NCI-H2081 (cell line): ENCODE results near the gene MPST.
A peak's percentile ranks its signal among the peaks of the same experiment; 100 is the strongest.
"Not testable (repeated sequence)": the region's sequence is repeated elsewhere in the genome, so short reads cannot be mapped to it uniquely, and the experiment has no call there.

Experiments
- DNase-seq, 2 experiments: peaks; one replicate each; lab custom pipeline; 2025; lab: John Stamatoyannopoulos, UW

The MPST gene

DNA sequence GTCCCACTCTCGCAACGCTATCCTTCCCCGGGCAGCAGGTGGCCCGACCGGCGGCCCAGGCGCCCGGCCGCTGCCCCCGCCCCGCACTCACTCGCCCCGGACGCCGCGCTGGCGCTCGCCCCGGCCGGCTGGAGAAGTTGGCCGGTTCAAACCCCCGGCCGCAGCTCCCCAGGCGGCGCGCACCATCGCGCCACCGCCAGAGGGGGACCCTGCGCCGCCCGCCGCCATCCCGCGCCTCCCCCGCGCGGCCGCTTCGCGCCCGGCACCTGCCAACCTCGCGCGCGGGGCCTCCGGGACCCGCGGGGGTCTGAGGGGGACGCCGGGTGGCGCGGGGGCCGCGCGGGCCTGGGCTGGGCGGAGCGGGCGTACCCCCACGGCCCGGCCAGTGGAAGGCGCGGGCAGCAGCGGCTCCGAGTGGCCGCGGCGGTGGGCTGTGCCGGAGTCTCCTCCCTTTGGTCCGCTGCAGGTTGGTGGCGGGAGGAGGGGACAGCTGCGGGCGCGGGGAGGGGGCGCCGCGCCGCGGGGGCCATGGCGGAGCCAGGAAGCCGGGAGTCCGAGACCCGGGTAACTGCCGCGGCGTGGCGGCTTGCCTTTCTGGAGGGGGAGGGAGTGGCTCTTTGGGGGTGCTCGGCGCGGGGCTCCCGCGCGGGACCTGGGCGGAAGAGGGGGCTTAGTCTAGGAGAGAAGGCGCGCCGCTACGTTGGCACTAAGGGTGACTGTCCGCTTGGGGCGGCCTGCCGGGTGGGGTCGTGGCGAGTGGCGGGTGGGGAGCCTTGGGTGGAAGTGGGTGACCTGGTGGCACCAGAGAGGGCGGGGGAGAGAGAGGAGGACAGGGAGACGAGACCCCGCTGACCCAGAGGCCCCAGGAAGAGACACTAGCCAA, at the start of gene MPST, which contains the start of gene TST:
Gene MPST (plus strand): TSS at position 434 of the 883 bp plus-strand sequence. CDS start 95 bp downstream, at position 529.
Gene TST (minus strand): TSS at position 139 of the 883 bp plus-strand sequence. CDS start 715 bp downstream, outside the sequence.
- peak; percentile 58 to 70 for DNase-seq

DNA sequence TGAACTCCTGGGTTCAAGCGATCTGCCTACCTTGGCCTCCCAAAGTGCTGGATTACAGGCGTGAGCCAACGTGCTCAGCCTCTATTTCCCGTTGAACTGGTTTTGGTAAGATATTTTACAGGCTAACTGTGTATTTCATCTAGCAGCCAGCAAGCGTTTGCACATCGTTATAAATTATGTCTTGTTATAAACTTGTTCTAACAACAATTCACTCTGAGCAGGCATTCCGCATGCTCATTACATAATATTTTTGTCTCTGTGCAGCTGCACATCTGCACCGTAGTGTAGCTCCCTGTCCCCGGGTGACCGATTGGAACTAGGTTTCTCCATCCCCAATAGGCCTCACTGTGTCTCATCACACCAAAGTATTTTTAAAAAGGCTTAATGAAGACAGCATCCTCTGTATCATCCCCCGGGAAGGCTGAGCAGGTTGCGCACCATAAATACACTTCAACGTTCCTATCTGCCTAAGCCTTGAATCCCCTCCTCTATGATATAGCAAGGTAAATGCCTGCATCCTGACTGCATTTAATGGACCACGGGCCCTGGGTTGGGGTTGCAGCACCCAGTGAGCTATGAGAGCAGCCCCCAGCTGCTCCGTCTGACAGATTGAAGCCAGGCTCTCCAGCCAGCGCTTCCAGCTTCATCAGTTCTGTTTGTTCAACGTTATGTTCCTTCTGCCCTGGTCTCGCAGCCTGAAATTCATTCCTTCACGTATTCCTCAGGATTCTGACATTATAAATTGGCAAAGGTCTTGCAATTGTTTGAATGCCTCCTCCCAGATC, 48.0 kb upstream of the MPST start:
- no peak for DNase-seq

DNA sequence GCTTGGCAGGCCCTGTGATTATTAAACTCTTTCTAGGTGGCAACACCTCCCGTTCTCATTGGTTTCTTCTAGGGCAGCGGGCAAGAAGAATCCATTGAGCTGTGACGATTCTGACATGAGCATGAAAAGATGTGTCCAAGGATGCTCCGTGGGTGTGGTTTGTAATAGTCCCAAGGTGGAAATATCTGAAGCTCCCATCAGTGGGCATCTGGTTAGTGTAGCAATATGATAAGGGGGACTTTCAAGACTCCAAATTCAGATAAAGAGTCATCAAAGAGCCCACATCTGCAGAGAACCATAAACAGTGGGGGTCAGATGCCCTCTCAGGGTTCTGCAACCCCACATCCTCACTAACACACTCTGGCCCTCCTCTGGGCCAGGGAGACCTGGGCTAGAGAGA, 42.9 kb upstream of the MPST start:
- DNase-seq = no peak

DNA sequence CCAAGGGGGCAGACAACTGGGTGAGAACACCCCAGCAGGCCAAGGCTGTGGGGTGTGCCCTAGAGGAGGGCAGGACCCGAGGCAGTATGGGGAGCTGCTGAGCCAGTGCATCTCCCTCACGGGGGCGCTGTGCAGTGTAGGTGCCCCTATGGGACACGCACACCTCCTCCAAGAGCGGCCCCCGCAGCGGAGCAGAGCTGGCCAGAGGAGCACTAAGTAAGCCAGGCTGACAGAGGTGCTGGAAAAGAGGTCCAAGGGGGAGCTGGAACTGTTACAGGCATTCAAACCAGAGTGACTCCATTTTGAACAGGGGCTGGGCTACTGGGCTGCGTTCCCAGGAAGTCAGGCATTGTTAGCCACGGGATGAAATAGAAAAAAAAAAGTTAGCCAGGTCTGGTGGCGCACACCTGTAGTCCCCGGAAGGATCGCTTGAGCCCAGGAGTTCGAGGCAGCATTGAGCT, 42.1 kb upstream of the MPST start:
- DNase-seq = peak; percentile 24 to 39

DNA sequence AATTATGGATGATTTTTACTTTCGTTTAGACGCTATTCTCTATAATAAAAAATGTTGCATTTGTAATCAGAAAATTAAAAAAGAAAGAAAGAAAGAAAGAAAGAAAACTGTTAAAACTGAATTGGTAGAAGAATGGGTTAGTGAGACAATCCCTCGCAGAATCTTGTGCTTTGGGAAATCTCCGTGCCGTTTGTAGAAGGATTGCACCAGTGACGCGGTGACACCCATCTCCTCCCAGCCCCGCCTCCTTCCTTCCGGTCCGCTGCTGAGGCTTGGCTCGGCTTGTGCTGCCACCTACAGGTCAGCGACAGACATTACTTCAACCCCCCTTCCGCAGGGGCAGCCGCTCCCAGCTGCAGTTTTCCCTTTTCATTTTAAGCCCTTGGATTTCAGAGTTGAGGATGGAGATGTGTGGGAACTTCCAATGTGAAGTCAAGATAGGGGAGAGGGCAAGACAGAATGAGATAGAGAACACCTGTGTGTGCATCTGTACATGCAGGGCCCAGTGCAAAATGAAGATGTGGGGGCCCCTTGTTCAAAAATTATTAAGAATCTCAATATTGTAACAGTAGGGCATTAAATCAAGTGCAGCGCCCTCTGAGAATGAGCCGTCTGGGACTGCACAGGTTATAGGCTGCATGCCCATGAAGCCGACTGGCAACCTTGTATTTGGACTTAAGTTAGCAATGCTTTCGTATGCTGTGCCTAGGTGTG, 41.4 kb upstream of the MPST start:
- DNase-seq = peak; percentile 74 to 81

DNA sequence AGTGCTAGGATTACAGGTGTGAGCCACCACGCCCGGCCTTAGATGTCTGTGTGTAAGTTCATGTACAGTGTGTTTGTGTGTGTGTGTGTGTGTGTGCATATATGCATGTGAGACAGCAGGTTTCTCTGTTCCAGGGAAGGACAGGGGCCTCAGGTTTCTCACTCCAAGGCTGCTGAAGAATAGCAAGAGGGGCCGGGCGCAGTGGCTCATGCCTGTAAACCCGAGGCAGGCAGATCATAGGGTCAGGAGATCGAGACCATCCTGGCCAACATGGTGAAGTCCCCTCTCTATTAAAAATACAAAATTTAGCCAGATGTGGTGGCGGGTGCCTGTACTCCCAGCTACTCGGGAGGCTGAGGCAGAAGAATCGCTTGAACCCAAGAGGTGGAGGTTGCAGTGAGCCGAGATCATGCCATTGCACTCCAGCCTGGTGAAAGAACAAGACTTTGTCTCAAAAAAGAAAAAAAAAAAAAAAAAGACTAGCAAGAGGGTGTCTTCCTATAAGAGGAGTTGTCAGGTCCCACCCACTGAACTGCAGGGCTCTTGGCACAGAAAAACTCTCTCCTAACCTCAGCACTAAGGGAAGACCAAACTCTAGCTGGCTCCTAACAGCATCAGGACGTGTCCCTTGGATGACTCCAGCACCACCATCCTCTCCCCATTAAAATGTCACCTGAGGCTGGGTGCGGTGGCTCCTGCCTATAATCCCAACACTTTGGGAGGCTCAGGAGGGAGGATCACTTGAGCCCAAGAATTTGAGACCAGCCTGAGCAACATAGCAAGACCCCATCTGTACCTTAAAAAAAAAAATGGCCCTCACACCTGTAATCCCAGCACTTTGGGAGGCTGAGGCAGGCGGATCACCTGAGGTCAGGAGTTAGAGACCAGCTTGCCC, 40.3 kb upstream of the MPST start:
- no peak for DNase-seq

DNA sequence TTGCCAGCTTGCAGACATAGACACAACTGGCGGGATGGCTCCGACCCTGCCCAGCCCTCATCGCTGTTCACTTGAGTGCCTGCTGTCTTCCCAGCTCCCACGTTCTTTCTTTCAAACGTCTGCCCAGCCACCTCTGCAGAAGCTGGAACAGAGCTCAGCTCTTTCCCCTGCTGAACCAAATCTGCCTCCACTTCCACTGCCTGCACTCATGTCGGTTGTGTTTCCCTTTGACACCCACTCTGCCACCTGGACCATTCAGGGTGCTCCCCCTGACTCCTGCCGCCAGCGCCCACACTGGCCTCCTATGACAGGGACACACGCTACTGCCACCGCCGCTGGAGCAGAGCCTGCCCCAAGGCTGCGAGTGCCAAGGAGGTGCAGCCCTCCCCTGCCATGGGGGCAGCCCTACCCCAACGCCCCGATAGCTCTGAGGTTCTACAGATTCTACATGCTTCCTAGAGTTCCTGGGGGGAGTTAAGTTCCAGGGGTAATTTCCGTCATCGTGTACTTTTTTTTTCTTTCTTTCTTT, 38.2 kb upstream of the MPST start:
- DNase-seq = no peak

DNA sequence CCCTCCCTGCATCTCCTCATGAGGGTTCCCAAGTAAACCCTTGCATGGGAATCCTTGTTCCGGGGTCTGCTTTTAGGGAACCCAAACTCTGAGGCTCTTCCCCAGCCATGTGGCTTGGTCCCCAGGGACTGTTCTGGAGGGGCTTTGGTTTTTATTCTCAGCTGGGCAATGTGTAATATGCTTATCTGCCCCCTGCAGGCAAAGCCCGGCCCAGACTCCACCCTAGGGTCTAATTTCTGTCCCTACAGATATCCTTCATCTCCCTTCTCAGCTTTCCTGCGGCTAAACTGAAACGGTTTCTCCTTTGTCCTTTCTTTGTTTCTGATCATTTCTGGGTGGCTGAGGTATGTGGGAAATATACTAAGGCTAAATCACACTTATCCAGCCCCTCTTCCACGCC, 37.4 kb upstream of the MPST start:
- DNase-seq = no peak

DNA sequence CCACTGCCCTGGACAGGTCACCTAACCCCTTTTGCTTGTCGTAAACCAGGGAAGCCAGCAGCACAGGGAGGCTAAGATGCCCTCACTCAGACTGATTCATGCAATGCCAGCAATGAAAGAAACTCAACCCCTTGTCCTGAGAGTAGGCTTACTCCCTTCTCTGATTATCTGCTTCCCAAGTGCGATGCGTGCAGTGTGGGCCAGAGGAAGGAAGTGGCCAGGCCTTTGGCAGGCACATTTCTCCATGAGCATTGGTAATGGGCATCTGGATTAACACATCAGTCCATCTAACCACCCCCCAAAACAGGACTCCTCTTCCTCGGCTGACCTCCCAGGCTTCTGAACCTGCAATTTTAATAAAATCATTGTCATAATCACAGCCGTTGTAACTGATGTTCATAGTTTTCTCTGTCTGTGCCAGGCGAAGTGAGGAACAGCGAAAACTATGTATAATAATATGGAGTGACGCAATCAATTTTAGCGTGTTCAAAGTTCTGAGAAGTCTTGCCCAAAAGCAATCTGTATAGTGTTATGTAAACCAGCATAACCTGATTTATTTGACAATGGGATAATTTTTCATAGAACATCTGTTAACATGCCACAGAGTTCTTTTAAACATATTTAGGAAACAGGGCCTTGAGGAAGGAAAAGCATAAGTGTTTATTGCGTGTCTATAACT, 34.2 kb upstream of the MPST start:
- DNase-seq = no peak

DNA sequence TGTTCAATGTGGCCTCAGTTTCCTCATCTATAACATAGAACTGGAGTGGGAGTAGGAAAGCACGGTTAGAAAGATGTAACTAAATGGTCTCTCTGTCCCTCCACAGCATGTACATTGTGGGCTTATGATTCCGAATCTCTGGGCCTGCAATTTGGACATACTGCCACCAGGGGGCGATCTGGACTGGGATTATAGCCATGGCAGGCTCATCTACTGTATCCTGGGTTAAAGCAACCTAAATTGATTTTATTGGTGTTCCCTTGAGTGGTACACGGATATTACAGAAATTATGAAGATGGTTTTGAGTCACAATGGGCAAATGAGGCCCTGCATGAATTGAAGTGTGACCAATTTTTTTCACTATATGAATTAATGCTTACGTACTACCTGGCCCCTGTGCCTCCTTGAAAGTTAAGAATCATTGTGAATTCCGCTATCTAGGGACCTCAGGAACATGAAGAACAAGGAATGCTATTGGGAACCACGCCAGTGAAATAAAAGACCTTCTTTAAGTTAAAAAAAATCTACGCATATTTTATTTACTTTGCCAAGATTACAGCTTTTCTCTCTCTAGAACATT, 33.2 kb upstream of the MPST start:
- no peak for DNase-seq

DNA sequence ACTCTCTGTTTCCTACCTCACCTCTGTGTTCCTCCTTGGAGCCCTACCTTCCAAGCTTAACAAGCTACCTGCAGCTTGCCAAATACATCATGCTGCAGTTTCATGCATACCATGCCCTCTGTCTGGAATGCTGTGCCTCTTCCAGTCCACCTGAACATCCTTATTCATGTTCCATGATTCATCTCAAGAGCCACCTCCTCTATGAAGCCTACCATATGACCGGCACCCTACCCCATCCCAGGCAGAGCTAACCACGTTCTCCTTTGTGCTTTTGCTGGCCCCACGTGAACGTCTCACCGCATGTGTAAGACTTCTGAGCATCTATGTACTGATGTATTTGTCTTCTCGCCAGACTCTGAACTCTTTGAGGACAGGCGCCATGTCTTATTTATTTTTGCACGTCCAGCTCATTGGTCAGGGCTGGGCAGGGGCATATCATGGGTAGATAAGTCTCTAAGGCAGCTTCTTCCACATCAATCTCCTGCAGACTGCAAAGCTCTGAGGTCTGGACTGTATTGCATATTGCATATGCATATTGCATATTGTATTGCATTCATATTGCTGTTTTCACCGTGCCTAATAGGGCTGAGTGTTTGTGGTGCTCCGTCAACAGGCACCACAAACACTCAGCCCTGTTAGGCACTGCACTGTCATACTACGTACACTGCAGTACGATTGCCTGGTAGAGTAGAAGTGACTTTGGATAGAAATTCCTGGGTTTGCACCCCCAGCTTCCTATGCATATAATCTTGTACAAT, 31.3 kb upstream of the MPST start:
- no peak for DNase-seq

DNA sequence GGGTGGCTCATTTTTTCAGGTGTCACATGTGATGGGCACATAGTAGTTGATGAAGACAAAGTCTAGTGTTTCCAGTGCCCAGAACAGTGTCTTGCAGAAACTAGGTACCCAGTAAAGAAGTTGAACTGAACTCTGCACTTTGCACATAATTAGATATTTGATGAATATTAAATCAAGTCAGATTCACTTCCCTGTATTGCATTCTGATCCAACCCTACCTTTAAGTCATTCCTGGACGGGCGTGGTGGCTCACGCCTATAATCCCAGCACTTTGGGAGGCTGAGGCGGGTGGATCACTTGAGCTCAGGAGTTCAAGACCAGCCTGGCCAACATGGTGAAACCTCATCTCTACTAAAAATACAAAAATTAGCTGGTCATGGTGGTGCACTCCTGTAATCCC, 30.5 kb upstream of the MPST start:
- not testable (repeated sequence) for DNase-seq

DNA sequence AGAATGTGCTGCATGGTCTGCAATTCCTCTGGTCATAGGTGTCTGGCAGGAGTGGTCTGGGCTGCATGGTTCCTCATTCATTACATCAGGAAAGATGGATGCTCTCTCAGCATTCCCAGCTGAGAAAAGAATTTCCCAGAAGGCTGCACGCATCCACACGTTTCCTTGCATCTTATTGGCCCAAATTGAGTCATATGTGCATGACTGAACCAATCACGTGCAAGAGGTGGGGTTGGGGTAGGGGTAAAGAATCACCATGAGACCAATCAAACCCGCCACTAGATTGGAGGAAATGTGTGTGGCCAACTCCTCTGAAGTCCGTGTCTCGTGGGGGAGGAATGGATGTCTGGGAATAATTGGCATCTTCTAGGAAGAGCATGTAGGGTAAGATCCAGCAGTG, 29.1 kb upstream of the MPST start:
- no peak for DNase-seq

DNA sequence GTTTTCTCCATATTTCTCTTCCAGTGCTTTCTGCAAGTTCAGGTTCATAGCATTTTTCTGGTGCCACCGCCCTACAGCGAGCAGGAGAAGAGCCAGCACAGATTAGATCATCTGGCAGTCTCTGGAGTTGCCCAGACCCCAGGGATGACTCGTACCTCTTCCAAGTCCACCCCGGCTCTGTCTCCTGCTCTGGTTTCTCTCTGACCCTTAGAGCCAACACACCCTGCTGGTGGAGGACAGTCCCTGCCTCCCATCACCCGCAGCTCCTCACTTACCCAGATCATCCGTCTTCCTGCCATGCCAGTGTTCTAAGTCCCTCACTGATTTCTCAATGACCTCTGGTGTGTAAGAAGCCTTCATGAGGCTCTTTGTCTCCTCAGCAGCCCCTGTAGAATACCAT, 28.3 kb upstream of the MPST start:
- no peak for DNase-seq

DNA sequence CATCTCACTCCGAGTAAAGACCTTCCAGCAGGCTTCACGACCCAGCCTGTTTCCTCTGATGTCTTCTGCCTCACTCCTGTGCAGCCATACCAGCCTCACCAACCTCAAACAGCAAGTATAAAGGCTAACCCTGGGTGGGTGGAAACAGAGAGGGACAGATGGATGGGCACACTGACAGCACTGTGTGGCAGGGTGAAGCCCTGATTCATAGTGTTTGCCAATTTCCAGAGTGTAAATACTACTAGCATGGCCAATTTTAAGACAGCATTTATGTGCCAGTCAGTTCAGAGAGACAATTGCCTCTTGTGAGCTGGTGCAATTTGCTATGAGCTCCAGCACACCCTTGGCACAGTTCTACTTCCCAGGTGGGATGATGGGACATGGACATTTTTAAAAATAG, 21.8 kb upstream of the MPST start:
- DNase-seq = peak in 1 of 2 experiments; percentile 6

DNA sequence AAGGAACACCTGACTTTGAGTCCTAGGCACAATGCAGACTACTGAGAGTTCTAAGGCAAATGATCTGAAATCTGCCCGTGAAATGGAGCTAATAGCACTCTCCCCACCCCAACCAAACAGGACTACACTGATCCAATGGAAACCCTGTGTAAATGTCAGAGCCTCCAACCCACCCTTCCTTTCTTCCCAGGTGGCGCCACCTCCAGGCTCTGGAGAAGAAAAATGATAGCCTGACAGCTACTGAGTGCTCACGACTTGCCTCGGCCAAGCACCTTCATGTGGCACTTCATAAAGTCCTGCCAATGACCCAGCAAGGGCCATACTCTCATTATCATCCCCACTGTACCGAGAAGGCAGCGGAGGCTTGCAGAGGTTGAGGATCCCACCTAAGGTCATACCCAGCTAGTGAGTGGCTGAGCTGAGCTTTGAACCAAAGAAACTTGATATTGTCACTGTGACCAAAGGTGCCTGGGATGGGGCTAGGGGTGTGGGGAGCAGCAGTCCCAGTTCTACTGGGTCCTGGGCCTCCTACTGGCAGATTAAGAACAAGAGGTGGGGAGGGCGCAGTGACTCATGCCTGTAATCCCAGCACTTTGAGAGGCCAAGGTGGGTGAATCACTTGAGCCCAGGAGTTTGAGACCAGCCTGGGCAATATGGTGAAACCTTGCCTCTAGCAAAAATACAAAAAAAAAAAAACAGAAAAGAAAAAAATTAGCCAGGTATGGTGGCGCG, 20.8 kb upstream of the MPST start:
- DNase-seq = no peak

DNA sequence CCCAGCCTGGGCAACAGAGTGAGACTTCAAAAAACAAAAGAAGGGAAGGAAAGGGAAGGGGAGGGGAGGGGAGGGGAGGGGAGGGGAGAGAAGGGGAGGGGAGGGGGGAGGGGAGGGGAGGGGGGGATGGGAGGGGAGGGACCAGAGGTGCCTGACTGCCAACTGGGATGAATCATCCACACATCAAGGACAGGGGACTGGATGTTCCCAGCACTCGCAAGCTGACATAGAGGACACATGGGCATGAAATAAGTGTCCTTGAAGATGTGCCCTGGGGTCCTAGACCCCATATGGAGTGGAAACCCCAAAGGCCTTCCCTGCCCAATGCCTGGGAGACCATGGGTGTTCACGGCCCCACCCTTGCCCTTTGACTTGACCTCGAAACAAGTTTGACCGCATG, 20.1 kb upstream of the MPST start:
- no peak for DNase-seq
